Heart left ventricle (tissue), 16 donors: ENCODE results near the gene PXYLP1. TPM values are rescaled to one million over a fixed set of nuclear protein-coding genes. Genes with fewer than 3 reads are reported as not detected.
"Not testable (repeated sequence)": the region's sequence is repeated elsewhere in the genome, so short reads cannot be mapped to it uniquely, and the experiment has no call there.

Experiments
- ATAC-seq, 4 donors: fragments of 200-7000 bp; cut with Tn5 transposase; one replicate each; pipeline ENCODE4 v1.9.1; 2020 to 2022; ENCODE audit warnings: moderate library complexity in 4 of 4, mild to moderate bottlenecking in 3 of 4, moderate number of reproducible peaks in 1 of 4
- DNase-seq, 5 donors: peaks; one replicate each; pipeline ENCODE4 v3.0.0-alpha.2; 2020
- H3K27ac ChIP-seq, 12 donors: fragments of 200-600 bp; sonication (generic) in 4 of 12; one replicate each; pipeline versions ENCODE4 v1.5.0 to v1.8.0; 2016 to 2022; ENCODE audit warnings: mild to moderate bottlenecking in 2 of 12
- H3K27me3 ChIP-seq, 9 donors: fragments of 200-600 bp; sonication (generic) in 2 of 9; one replicate each; pipeline versions ENCODE4 v1.5.1 to v1.8.0; 2016 to 2022; ENCODE audit warnings: mild to moderate bottlenecking in 3 of 9
- H3K36me3 ChIP-seq, 9 donors: fragments of 200-600 bp; sonication (generic) in 2 of 9; one replicate each; pipeline versions ENCODE4 v1.5.0 to v1.8.0; 2018 to 2022; ENCODE audit warnings: mild to moderate bottlenecking in 2 of 9
- H3K4me1 ChIP-seq, 12 donors: fragments of 200-600 bp; sonication (generic) in 4 of 12; one replicate each; pipeline versions ENCODE4 v1.5.0 to v1.8.0; 2016 to 2022; ENCODE audit warnings: mild to moderate bottlenecking in 3 of 12
- H3K4me3 ChIP-seq, 12 donors: fragments of 200-600 bp; sonication (generic) in 4 of 12; one replicate each; pipeline versions ENCODE4 v1.5.0 to v1.8.0; 2017 to 2022; ENCODE audit warnings: mild to moderate bottlenecking in 9 of 12, moderate library complexity in 4 of 12
- H3K9me3 ChIP-seq, 12 donors: fragments of 200-600 bp; sonication (generic) in 4 of 12; one replicate each; pipeline versions ENCODE4 v1.5.0 to v1.8.0; 2016 to 2022; ENCODE audit warnings: mild to moderate bottlenecking in 1 of 12
- CTCF ChIP-seq, 12 donors: fragments of 200-600 bp; sonication (generic) in 4 of 12; IDR thresholded peaks; one replicate each; pipeline versions ENCODE4 v1.5.0 to v1.8.0; 2018 to 2022; ENCODE audit warnings: antibody characterized with exemption in 12 of 12, mild to moderate bottlenecking in 5 of 12
- POLR2A ChIP-seq, 2 donors: fragments of 450-650 bp; IDR thresholded peaks; one replicate each; pipeline ENCODE4 v1.6.1; 2017; ENCODE audit warnings: antibody characterized with exemption in 2 of 2, mild to moderate bottlenecking in 2 of 2, moderate library complexity in 2 of 2
- WGBS, 4 donors: extraction: QIAGEN DNeasy Blood & Tissue Kit in 2 of 4; methylation state at CpG; one replicate each; pipeline versions ENCODE4 v1.1.5 to v1.1.7; 2013 to 2018; 5-methylcytosine and 5-hydroxymethylcytosine counted together
- intact Hi-C, 10 donors: fragments of 100-400 bp; cut with DNase I; formaldehyde crosslinking; loops; one replicate each; pipeline versions ENCODE4 v1.11.1 to v1.14.2; 2022
- polyA plus RNA-seq, 2 donors: library from polyadenylated mRNA; stranded (reverse); fragments of 200-250 nt; gene quantifications; one replicate each; pipeline ENCODE4 v1.2.3, GENCODE V29; 2013
- total RNA-seq, 9 donors: library from RNA; depleted of rRNA in 2 of 9; stranded (reverse); fragments of >200 nt in 2 of 9; fragmentation: NEBNext Ultra II Directional in 3 of 9; extraction: Animal tissue kit (Norgen Biotek cat#: 25700) in 3 of 9; gene quantifications; one replicate each; pipeline versions ENCODE4 v1.1.0 to v1.2.4, GENCODE V29; 2016 to 2023
- donor health status: ischemic (EF 13 %, LVEDD 7.1; RV severe dilation, severe dysfunction).
- donor health status: healthy with polysubstance abuse.
- donor health status: DM: no; HTN: yes; CAD: no.
- donor health status: DM: no; HTN: no; CAD: no.
- donor health status: ischemic (EF 25% LVEDD 6.9; RV normal size, moderate dysfunction).
- donor health status: ischemic (EF 25% LVEDD 5.7; RV mildly dilated, moderate dysfunction).
- donor health status: healthy.
- donor health status: DM: yes; HTN: yes; CAD: no.
- donor health status: ischemic (EF 35%, LVEDD 5.7; RV mildly dilated, moderate dysfunction).
- donor health status: nonischemic (EF 11% LVEDD 7.7; RV severe dilation, severe dysfunction).
- donor health status: DM: yes; HTN: yes; CAD: no.
- donor health status: PGD.
- donor health status: ischemic (EF 29% LVEDD 5.4; RV normal size, mild dysfunction).
- donor health status: nonischemic (EF 23%, LVEDD 6.1; RV moderate dilation, normal function).

PXYLP1 gene
- total and polyA plus RNA-seq, 11 donors, result 7.3 to 30.6 (median 21.2) TPM

GRCh38 chr3:141291559-141292355 lies 60.1 kb downstream of the PXYLP1 start:
- DNase-seq, result no peak
- Histone ChIP-seq H3K27me3 (no peaks in the 10 kb centered on the region), H3K4me3 (peak overlapping the region in 1 of 12 donors; percentile 15), H3K36me3 (peaks cover 0 to 33% (median 20%) of the 10 kb centered on the region in 9 donors), H3K9me3 (no peaks in the 10 kb centered on the region), H3K4me1 (peaks cover 0 to 39% (median 25%) of the 10 kb centered on the region in 12 donors), H3K27ac (peak overlapping the region in 10 of 12 donors; percentile 23 to 44 (median 32))
- ATAC-seq, result peak; percentile 44 to 60 (median 58)
- 48 to 67% (median 49%) methylated on average over 12 of the region's 12 CpGs for WGBS, 4 donors
- no peak for TF ChIP-seq POLR2A (IDR thresholded peaks at IDR 0.05)
- TF ChIP-seq CTCF (IDR thresholded peaks at IDR 0.05), result no peak
- intact Hi-C loops, result no loop called here

- DNase-seq (no peak), ATAC-seq (peak in 3 of 4 donors; percentile 27 to 50 (median 38))
- peaks cover 0 to 27% (median 13%) of the 10 kb centered on the region in 9 donors for H3K36me3 ChIP-seq
- peaks cover 0 to 39% (median 25%) of the 10 kb centered on the region in 12 donors for H3K4me1 ChIP-seq
- H3K9me3 ChIP-seq, result no peaks in the 10 kb centered on the region
- intact Hi-C loops, result no loop called here
- peak overlapping the region in 11 of 12 donors; percentile 3 to 44 (median 28) for H3K27ac ChIP-seq
- 66 to 73% (median 69%) methylated on average over 18 to 19 of the region's 19 CpGs for WGBS, 4 donors
- peak overlapping the region in 1 of 12 donors; percentile 15 for H3K4me3 ChIP-seq
- no peak for TF ChIP-seq CTCF (IDR thresholded peaks at IDR 0.05)
- no peak for TF ChIP-seq POLR2A (IDR thresholded peaks at IDR 0.05)
- H3K27me3 ChIP-seq, result no peaks in the 10 kb centered on the region
These were observed 60.9 kb downstream of the PXYLP1 start for GRCh38 chr3:141292356-141293058.

DNA sequence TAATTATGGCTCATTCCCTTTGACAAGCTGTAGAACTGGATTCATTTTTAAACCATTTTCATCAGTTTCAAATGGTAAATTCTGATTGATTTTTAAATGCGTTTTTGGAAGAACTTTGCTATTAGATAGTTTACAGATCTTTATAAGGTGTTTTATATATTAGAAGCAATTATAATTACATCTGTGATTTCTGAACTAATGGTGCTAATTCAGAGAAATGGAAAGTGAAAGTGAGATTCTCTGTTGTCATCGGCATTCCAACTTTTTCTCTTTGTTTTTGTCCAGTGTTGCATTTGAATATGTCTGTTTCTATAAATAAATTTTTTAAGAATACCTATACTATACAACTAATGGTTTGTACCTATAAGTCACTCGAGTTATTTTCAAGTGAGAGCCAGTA lies 62.7 kb downstream of the PXYLP1 start:
- intact Hi-C loops, result no loop called here
- peak overlapping the region in 11 of 12 donors; percentile 8 to 58 (median 39) for H3K4me3 ChIP-seq
- H3K4me1 ChIP-seq, result peaks cover 0 to 39% (median 25%) of the 10 kb centered on the region in 12 donors
- no peaks in the 10 kb centered on the region for H3K9me3 ChIP-seq
- DNase-seq (no peak), ATAC-seq (no peak)
- TF ChIP-seq CTCF (IDR thresholded peaks at IDR 0.05), result no peak
- TF ChIP-seq POLR2A (IDR thresholded peaks at IDR 0.05), result no peak
- H3K36me3 ChIP-seq, result peaks cover 0 to 10% (median under 1%) of the 10 kb centered on the region in 9 donors
- WGBS, 4 donors, result 32 to 48% (median 38%) methylated on average over 3 of the region's 3 CpGs
- peak overlapping the region in 11 of 12 donors; percentile 5 to 67 (median 40) for H3K27ac ChIP-seq
- no peaks in the 10 kb centered on the region for H3K27me3 ChIP-seq

GRCh38 chr3:141294848-141295247 lies 63.2 kb downstream of the PXYLP1 start:
- Histone ChIP-seq H3K36me3 (peaks cover 0 to 9% (median 0%) of the 10 kb centered on the region in 9 donors), H3K27ac (peak overlapping the region in 10 of 12 donors; percentile 5 to 67 (median 34)), H3K9me3 (no peaks in the 10 kb centered on the region), H3K27me3 (no peaks in the 10 kb centered on the region), H3K4me1 (peaks cover 0 to 39% (median 25%) of the 10 kb centered on the region in 12 donors), H3K4me3 (peak overlapping the region in 10 of 12 donors; percentile 17 to 58 (median 39))
- WGBS, 4 donors, result 40 to 46% (median 43%) methylated on average over 2 of the region's 2 CpGs
- DNase-seq, result no peak
- intact Hi-C loops, result no loop called here
- peak in 2 of 4 donors; percentile 41 to 47 for ATAC-seq
- TF ChIP-seq POLR2A (IDR thresholded peaks at IDR 0.05) (no peak), CTCF (IDR thresholded peaks at IDR 0.05) (no peak)

DNA sequence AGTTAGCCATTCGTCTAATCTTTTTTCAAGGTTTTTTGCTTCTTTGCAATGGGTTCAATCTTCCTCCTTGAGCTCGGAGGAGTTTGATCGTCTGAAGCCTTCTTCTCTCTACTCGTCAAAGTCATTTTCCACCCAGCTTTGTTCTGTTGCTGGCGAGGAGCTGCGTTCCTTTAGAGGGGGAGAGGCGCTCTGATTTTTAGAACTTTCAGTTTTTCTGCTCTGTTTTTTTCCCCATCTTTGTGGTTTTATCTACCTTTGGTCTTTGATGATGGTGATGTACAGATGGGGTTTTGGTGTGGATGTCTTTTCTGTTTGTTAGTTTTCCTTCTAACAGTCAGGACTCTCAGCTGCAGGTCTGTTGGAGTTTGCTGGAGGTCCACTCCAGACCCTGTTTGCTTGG lies 68.8 kb downstream of the PXYLP1 start:
- H3K4me3 ChIP-seq, H3K36me3 ChIP-seq, ATAC-seq, H3K27me3 ChIP-seq, H3K27ac ChIP-seq, H3K9me3 ChIP-seq, DNase-seq: not testable (repeated sequence)
- intact Hi-C loops, result loop anchor here in 4 of 10 donors (5.0 to 10.0 kb wide), 2 partner anchors 262 to 264 kb away; no protein-coding TSS in a partner anchor
- 93 to 98% (median 94%) methylated on average over 7 of the region's 7 CpGs for WGBS, 4 donors
- peaks cover 0 to 15% (median 0%) of the 10 kb centered on the region in 12 donors for H3K4me1 ChIP-seq
